ENCODE measurements around the gene CLEC2B.

The CLEC2B gene

GRCh38 chr12:9868951-9869306 lies 225 bp downstream of the CLEC2B start:
- no peak for DNase-seq (ENCODE audit: low read depth)

DNA sequence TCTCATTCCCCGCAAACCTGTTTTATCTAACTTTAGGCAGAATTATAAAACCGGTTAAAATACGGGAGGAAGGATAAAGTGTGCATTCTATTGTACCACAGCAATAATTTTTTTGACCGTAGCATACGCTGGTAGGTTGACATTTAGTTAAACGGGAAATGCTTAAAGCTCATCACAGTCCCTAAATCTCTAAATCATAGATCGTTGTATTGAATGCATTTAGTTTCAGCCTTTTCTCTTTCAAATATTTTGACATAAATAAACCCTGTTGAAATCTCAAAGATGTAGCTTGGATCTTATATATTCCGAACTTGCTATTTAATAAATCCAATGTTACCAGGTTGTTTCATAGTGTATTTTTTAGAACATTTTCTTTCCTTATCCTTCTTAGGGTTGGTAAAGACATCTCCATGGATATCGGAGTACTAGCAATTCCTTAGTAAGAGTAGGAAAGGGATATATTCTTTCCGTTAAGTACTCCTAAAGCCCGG lies 798 bp downstream of the CLEC2B start:
- DNase-seq (ENCODE audit: low read depth): no peak

DNA sequence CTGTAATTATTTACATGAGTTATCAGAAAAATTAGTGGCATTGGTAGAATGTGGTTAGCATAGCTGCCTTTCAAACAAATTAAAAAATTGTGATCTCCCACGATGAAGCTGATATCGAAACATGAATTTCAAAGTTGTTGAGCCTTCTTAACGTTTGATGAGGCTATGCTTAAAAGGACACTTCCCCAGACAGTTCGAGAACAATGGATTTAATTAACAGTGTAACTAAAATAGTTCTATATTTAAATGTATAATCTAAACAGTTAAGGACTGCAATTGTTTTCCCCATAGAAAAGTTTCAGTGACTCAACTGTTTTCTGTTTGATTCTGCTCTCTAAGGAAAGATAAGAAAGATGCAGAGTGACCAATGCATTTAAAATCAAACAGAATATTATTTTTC lies 1.6 kb downstream of the CLEC2B start:
- DNase-seq (ENCODE audit: low read depth): no peak

- no peak for DNase-seq (ENCODE audit: low read depth)
Measured at GRCh38 chr12:9866860-9867269, 2.3 kb downstream of the CLEC2B start.

- DNase-seq (ENCODE audit: low read depth): no peak
Measured at GRCh38 chr12:9864913-9865675, 4.1 kb downstream of the CLEC2B start.

DNA sequence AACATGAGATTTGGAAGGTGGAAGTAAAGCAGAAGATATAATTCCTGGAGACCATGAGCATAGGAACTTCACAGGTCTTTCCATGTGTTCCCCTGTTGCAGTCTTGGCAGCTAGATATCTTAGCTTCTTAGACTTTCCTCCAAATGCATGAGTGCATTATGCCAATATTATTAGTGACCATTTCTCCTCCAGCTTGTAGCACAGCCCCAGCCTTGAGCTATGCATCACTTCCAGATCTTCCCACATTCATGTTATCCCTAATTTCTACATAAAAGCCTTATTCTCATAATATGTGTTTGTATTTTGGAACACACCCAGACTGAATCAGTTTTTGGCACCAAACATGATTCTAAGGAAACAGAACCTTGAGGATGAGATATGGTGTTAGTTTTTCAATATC lies 11.0 kb downstream of the CLEC2B start:
- DNase-seq (ENCODE audit: low read depth): no peak

- DNase-seq (ENCODE audit: low read depth): no peak
Measured at GRCh38 chr12:9856894-9857293, 12.3 kb downstream of the CLEC2B start.

GRCh38 chr12:9856151-9856550 lies 13.0 kb downstream of the CLEC2B start:
- DNase-seq (ENCODE audit: low read depth): no peak

GRCh38 chr12:9851927-9852326 lies 17.2 kb downstream of the CLEC2B start:
- no peak for DNase-seq (ENCODE audit: low read depth)

DNA sequence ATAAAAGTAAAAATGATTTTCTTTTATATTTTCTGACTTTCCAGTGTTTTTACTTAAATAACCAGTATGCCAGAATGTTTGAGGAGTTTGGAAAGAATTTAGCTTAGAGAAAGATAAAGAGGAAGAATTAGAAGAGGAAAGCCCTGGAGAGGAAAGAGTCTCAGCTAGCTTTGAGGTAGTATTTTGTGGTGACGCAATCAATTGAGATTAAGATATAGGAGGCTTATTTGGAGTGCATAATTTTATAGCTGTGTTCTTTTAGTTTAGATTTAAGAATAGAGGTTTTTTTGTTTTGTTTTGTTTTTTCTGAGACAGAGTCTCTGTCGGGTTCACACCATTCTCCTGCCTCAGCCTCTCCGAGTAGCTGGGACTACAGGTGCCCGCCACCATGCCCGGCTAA lies 18.1 kb downstream of the CLEC2B start:
- DNase-seq (ENCODE audit: low read depth): no peak

DNA sequence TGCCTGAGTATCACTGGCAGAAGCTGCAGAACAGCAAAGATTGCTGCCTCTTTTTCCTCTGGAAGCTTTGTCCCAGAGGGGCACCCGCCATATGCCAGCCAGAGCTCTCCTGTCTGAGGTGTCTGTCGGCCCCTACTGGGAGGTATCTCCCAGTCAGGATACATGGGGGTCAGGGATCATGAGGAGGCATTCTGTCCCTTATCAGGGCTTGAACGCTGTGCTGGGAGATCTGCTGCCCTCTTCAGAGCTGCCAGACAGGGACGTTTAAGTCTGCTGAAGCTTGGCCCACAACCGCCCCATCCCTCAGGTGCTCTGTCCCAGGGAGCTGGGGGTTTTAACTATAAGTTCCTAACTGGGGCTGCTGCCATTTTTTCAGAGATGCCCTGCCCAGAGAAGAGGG lies 20.3 kb downstream of the CLEC2B start:
- no peak for DNase-seq (ENCODE audit: low read depth)

- no peak for DNase-seq (ENCODE audit: low read depth)
Measured at GRCh38 chr12:9843407-9843806, 25.7 kb downstream of the CLEC2B start.

DNA sequence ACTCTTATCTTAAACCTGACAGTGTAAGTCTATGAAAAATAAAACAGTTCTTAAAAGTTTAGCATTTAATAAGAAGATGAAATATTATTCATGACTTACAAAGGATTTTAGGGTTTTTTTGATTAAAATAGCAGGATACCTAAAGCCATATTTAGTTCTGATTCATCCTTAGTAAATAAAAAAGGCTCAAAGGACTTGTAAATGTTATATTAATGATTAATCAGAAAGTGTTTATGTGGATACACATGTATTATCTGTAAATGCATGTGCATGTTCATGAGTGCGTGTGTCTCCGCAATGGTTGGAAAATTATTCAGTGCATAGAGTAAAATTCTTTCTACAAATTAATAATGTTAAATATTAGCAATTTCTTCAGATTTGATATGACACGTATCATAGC lies 37.4 kb downstream of the CLEC2B start:
- no peak for DNase-seq (ENCODE audit: low read depth)

DNA sequence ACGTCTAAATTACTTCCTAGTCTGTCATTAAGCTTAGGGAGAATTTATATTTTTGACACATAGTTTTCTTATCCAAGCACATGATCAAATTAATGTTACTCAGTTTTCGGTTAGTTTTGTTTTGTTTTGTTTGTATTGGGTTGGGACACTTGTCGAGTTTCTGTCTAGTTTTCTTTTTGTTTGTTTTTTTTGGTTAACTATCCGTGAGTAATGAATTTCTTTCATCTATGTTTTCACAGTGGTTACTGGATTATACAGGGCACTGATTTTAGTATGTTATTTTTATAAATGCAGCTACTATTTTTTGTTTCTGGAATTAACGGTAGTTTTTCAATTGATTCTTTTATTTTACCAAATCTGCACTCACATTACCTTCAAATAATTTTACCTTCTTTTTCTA lies 39.2 kb downstream of the CLEC2B start:
- DNase-seq (ENCODE audit: low read depth): no peak

DNA sequence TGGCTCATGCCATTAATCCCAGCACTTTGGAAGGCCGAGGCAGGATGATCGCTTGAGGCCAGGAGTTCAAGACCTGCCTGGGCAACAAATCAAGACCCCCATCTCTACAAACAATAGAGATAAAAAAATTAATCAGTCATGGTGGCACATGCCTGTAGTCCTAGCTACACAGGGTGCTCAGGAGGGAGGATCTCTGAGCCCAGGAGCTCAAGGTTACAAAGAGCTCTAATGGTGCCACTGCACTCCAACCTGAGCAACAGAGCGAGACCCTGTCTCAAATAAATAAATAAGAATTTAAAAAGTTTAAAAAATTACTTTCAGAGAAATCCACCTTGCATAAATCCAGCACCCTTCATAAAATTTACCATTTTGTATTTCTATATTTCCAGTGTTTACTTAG lies 39.7 kb downstream of the CLEC2B start:
- no peak for DNase-seq (ENCODE audit: low read depth)

DNA sequence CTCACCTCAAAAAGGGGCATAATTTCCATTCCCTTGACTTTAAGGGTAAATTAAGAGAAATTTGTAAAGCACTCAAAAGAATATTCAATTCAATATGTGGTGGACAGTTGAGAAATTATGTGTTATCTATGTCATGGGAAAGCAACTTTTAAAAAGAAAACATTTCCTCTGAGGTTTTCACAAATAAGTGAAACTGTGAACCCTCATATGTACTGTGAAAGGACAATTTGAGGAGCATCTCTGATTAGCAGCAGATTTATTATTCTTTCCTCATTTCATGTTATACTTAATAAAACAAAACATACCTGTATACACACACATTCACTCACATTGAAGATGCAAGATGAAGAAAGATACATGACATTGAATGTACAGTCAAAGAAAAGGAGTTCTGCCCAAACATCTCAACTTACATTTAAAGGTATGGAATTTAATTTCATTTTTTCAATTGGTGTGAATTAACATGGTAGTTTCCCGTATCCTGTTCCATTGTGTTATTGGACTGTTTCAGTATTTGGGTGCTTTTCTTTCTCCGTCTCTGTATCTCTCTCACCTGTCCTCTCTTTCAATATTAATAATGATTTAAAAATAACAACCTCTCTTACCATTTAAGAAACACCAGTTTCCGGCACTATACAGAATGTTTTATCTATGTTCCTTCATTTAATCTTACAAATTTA lies 41.8 kb downstream of the CLEC2B start, which contains the start of gene KLRF1:
KLRF1 (plus strand) TSS at position 273 of the 680 bp plus-strand sequence; CDS start at position 337, 64 bp downstream.
- DNase-seq (ENCODE audit: low read depth): no peak

DNA sequence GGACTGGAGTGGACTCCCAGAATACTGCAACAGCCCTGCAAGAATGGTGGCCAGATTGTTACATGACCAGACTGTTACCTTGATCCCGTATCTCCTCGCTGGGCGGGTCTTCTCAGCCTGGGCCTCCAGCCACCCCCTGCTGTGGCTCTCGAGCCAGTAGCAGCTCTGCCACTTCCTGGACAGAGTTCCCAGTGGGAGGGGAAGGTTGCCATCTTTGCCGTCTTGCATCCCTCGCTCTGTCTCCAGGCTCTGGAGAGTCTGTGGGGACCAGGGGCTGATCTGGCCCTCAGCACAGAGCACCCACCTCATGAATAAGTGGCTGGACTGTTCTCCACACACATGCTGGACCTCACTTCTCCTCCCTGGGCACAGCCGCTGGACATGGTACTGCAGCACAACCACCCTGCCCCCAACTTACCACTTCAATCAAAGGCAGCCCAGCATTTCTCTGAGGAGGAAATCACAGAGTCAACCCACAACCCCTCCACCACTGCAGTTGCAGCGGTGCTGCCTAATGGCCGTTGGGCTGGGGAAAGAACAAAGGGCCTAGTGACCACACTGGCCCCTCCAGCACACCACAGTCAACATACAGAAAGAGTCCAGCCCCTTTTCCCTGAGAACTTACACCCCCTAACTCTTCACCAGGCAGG lies 48.7 kb downstream of the CLEC2B start:
- no peak for DNase-seq (ENCODE audit: low read depth)

DNA sequence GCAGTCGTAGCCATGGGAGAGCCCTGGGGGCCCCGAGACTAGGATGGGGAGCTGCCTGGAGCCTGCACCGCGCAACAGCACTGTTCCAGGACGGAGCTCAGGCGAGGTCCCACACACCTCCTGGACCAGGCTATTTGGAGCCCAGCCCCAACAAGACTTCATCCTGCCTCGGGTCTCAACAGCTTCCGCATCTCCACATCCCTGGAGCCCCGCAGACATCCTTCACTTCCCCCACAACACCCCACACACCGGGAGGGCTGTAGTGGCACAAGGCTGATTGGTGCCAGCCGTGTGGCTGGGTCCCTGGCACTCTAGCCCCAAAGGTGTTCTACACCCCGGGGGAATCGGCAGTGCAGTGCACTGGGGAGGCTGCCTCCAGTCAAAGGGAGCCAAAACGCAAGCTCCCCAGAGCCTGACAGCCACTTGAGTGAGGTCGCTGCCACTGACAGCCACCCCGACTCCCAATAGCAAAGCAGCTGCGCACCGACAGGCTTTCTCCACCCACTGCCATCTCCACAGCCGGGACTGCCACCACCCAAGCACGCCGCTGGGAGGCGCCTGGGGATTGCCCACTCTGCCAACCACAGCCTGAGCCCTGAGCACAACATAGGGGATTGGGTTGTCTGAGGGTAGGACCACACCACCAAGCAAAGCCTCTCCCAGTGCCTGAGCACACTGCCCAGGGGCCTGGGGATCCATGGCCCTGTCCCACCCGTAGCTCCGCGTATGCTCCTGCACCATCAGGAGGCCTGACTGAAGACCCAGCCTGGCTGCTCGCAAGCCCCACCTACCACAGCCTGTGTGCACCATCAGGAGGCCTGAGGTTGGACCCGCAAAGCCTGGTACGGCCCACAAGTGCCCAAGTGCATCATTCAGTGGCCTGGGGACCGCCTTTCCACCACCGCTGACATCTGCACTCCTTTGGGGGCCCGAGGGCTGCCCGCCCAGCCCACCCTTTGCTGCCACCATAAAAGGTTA lies 55.0 kb downstream of the CLEC2B start:
- DNase-seq (ENCODE audit: low read depth): no peak

GRCh38 chr12:9811621-9812020 lies 57.5 kb downstream of the CLEC2B start:
- DNase-seq (ENCODE audit: low read depth): no peak

GRCh38 chr12:9810671-9811070 lies 58.5 kb downstream of the CLEC2B start:
- no peak for DNase-seq (ENCODE audit: low read depth)

- no peak for DNase-seq (ENCODE audit: low read depth)
Measured at GRCh38 chr12:9809866-9810265, 59.3 kb downstream of the CLEC2B start.

GRCh38 chr12:9809338-9809737 lies 59.8 kb downstream of the CLEC2B start:
- DNase-seq (ENCODE audit: low read depth): no peak
